Fibroblast of lung (primary cell): ENCODE results near the gene CPNE4. TPM values are rescaled to one million over a fixed set of nuclear protein-coding genes. Genes with fewer than 3 reads are reported as not detected.

Experiments
- DNase-seq, 2 donors: peaks; one replicate each; pipeline versions ENCODE4 v3.0.0 to v3.0.0-alpha.2; 2010; ENCODE audit warnings: low read depth in 2 of 2
- H2AFZ ChIP-seq: 2 replicates; pipeline ENCODE4 v1.5.1; 2012; ENCODE audit warnings: low read length, control low read depth, inconsistent platforms
- H3K27ac ChIP-seq: 2 replicates; pipeline ENCODE4 v1.5.1; 2011; ENCODE audit warnings: low read length, control low read depth; ENCODE audit not compliant: insufficient read depth
- H3K27me3 ChIP-seq: 2 replicates; pipeline ENCODE4 v1.5.1; 2011; ENCODE audit warnings: mild to moderate bottlenecking, low read length; ENCODE audit not compliant: control insufficient read depth, insufficient read depth
- H3K36me3 ChIP-seq: 2 replicates; pipeline ENCODE4 v1.5.1; 2011; ENCODE audit warnings: low read length; ENCODE audit not compliant: control insufficient read depth, insufficient read depth
- H3K4me1 ChIP-seq: 2 replicates; pipeline ENCODE4 v1.5.1; 2011; ENCODE audit warnings: low read length; ENCODE audit not compliant: control insufficient read depth, insufficient read depth; ENCODE audit errors: extremely low read depth
- H3K4me2 ChIP-seq: 2 replicates; pipeline ENCODE4 v1.5.1; 2011; ENCODE audit warnings: low read length, control low read depth; ENCODE audit not compliant: insufficient read depth; ENCODE audit errors: extremely low read depth
- H3K4me3 ChIP-seq, 4 experiments: fragments of 200-600 bp in 1 of 4; sonication (generic) in 1 of 4; replicated peaks in 1 of 4; 2 replicates each; pipeline ENCODE4 v1.5.1; 2011 to 2016; ENCODE audit warnings: low read length in 4 of 4, low read depth in 3 of 4, mild to moderate bottlenecking in 3 of 4, control low read depth in 2 of 4, inconsistent platforms in 1 of 4, mixed read lengths in 1 of 4; ENCODE audit not compliant: insufficient read depth in 1 of 4; ENCODE audit errors: control extremely low read depth in 1 of 4
- H3K79me2 ChIP-seq: 2 replicates; pipeline ENCODE4 v1.5.1; 2012; ENCODE audit warnings: mild to moderate bottlenecking, low read length, inconsistent platforms; ENCODE audit not compliant: control insufficient read depth, insufficient read depth
- H3K9ac ChIP-seq: 2 replicates; pipeline ENCODE4 v1.5.1; 2011; ENCODE audit warnings: mild to moderate bottlenecking, low read length, control low read depth; ENCODE audit not compliant: insufficient read depth
- H3K9me3 ChIP-seq: 2 replicates; pipeline ENCODE4 v1.5.1; 2012; ENCODE audit warnings: low read depth, low read length; ENCODE audit not compliant: control insufficient read depth, insufficient read depth
- H4K20me1 ChIP-seq: 2 replicates; pipeline ENCODE4 v1.5.1; 2011; ENCODE audit warnings: low read length; ENCODE audit not compliant: control insufficient read depth, insufficient read depth; ENCODE audit errors: extremely low read depth
- EZH2 ChIP-seq: IDR thresholded peaks from 2 replicates; pipeline ENCODE4 v1.5.1; 2012; ENCODE audit warnings: low read length, control low read depth, mild to moderate bottlenecking; ENCODE audit errors: missing control alignments
- polyA plus RNA-seq, 2 donors: library from polyadenylated mRNA; depleted of rRNA in 1 of 2; stranded (reverse) in 1 of 2; unstranded in 1 of 2; fragments of >200 nt; gene quantifications; 2 replicates each; pipeline ENCODE4 v1.2.1, GENCODE V29; 2011 to 2012; ENCODE audit warnings: missing spikeins in 1 of 2
- total RNA-seq: library from RNA; depleted of rRNA; stranded (reverse); fragments of >200 nt; gene quantifications from 2 replicates; pipeline ENCODE4 v1.2.1, GENCODE V29; 2014
- TF ChIP-seq, protein P1 (sequence below), 2 donors: IDR thresholded peaks in 1 of 2; conservative IDR thresholded peaks in 1 of 2; 1 replicate in 1 of 2; 2 replicates in 1 of 2; pipeline ENCODE4 v1.5.1; 2011 to 2012; ENCODE audit warnings: low read length in 2 of 2, control low read depth in 1 of 2, inconsistent platforms in 1 of 2, low read depth in 1 of 2, mild to moderate bottlenecking in 1 of 2

CPNE4 gene
- total and polyA plus RNA-seq, 2 donors (not counting 1 experiment from before 2014, with no cell fraction given) = 0.17 TPM; not detected in 1

DNA sequence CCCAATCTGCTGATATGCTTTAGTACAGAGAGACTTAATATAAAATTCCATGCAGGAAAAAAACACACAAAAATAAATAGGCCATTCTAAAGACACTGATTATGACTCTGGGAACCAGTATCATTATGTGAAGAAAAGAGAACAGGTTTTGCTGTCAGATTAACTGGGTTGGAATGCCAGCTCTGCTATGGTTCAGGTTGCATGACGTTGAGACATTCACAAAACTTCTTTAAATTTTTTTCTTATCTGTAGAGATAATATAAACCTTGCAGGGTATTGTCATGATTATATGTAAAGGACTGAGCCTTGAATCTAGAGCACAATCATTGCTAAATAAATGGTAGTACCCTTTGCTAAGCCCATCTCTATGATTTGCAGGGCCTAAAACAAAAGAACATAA, 86.0 kb downstream of the CPNE4 start:
- H4K20me1 ChIP-seq = no peaks in the 10 kb centered on the region
- H3K4me3 ChIP-seq = no peak overlapping the region
- no peaks in the 10 kb centered on the region for H3K27me3 ChIP-seq
- DNase-seq = no peak
- H3K36me3 ChIP-seq = no peaks in the 10 kb centered on the region
- H3K79me2 ChIP-seq = no peaks in the 10 kb centered on the region
- no peak overlapping the region for H3K4me2 ChIP-seq
- TF ChIP-seq, protein P1, sequence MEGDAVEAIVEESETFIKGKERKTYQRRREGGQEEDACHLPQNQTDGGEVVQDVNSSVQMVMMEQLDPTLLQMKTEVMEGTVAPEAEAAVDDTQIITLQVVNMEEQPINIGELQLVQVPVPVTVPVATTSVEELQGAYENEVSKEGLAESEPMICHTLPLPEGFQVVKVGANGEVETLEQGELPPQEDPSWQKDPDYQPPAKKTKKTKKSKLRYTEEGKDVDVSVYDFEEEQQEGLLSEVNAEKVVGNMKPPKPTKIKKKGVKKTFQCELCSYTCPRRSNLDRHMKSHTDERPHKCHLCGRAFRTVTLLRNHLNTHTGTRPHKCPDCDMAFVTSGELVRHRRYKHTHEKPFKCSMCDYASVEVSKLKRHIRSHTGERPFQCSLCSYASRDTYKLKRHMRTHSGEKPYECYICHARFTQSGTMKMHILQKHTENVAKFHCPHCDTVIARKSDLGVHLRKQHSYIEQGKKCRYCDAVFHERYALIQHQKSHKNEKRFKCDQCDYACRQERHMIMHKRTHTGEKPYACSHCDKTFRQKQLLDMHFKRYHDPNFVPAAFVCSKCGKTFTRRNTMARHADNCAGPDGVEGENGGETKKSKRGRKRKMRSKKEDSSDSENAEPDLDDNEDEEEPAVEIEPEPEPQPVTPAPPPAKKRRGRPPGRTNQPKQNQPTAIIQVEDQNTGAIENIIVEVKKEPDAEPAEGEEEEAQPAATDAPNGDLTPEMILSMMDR (conservative IDR thresholded peaks at IDR 0.05 in 1 of 2, IDR thresholded peaks at IDR 0.05 in 1 of 2; ENCODE audit: low read depth in 1 of 2, low read length in 2 of 2) = no peak
- TF ChIP-seq EZH2 = no peak
- no peaks in the 10 kb centered on the region for H3K9me3 ChIP-seq
- H3K9ac ChIP-seq = no peak overlapping the region
- no peak overlapping the region for H3K27ac ChIP-seq
- no peaks in the 10 kb centered on the region for H3K4me1 ChIP-seq
- no peak overlapping the region for H2AFZ ChIP-seq

DNA sequence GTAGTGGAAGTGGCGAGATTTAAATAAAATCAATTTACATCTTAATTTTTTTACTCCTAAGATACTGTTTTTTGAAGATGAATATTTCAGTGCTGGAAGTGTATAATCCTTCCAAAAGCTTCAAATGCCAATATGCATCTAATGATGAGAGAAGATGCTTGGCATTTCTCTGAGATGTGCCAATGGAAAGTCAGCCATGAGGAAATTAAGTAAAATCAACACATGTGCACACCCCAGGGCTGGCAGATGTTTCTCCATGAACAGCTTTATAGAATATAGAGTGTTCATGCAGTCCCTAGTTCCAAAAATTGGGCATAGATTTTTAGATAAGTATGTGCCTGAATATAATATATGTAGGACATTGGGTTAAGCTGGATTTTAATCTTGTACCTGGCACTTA, 90.1 kb downstream of the CPNE4 start:
- no peak overlapping the region for H3K9ac ChIP-seq
- H3K4me1 ChIP-seq = no peaks in the 10 kb centered on the region
- H4K20me1 ChIP-seq = no peaks in the 10 kb centered on the region
- H2AFZ ChIP-seq = no peak overlapping the region
- H3K36me3 ChIP-seq = no peaks in the 10 kb centered on the region
- no peaks in the 10 kb centered on the region for H3K27me3 ChIP-seq
- TF ChIP-seq, protein P1 (conservative IDR thresholded peaks at IDR 0.05 in 1 of 2, IDR thresholded peaks at IDR 0.05 in 1 of 2; ENCODE audit: low read depth in 1 of 2, low read length in 2 of 2) = no peak
- no peak for TF ChIP-seq EZH2
- H3K4me3 ChIP-seq = no peak overlapping the region
- no peak overlapping the region for H3K27ac ChIP-seq
- no peak for DNase-seq
- no peaks in the 10 kb centered on the region for H3K79me2 ChIP-seq
- H3K4me2 ChIP-seq = no peak overlapping the region
- H3K9me3 ChIP-seq = no peaks in the 10 kb centered on the region

DNA sequence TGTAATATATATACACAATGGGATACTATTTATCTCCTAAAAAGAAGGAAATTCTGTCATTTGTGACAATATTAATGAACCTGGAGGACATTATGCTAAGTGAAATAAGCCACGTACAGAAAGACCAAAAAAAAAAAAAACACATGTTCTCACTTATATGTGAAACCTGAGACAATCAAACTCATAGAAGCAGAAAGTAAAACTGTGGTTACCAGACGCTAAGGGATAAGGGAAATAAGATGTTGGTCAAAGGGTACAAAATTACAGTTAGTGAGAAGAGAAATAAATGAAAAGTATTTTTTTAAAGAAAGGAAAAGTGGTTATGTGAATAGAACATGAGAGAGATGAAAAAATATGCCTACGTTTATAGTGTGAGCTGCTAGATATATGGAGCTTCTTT, 101.1 kb downstream of the CPNE4 start:
- no peaks in the 10 kb centered on the region for H3K9me3 ChIP-seq
- H3K79me2 ChIP-seq = no peaks in the 10 kb centered on the region
- DNase-seq = no peak
- no peak for TF ChIP-seq EZH2
- TF ChIP-seq, protein P1 (conservative IDR thresholded peaks at IDR 0.05 in 1 of 2, IDR thresholded peaks at IDR 0.05 in 1 of 2; ENCODE audit: low read depth in 1 of 2, low read length in 2 of 2) = no peak
- H3K4me2 ChIP-seq = no peak overlapping the region
- H3K36me3 ChIP-seq = no peaks in the 10 kb centered on the region
- no peaks in the 10 kb centered on the region for H3K27me3 ChIP-seq
- no peaks in the 10 kb centered on the region for H3K4me1 ChIP-seq
- H3K9ac ChIP-seq = no peak overlapping the region
- H2AFZ ChIP-seq = no peak overlapping the region
- no peak overlapping the region for H3K4me3 ChIP-seq
- H4K20me1 ChIP-seq = no peaks in the 10 kb centered on the region
- no peak overlapping the region for H3K27ac ChIP-seq
